A549 (cell line): ENCODE measurements around the gene GPSM1.

Source experiments
- JUN ChIP-seq, 2 experiments: fragments of >200 bp; sonication (Bioruptor Twin); formaldehyde crosslinking; IDR thresholded peaks; 2 replicates in 1 of 2; 3 replicates in 1 of 2; pipeline ENCODE4 v1.6.1; 2016 to 2017
- KDM5A ChIP-seq: fragments of 200-600 bp; sonication (generic); IDR thresholded peaks from 2 replicates; pipeline ENCODE4 v1.6.1; 2016; ENCODE audit warnings: antibody characterized with exemption, mild to moderate bottlenecking
- POLR2A ChIP-seq: IDR thresholded peaks from 2 replicates; pipeline ENCODE4 v1.6.1; 2012; ENCODE audit warnings: mild to moderate bottlenecking, low read length
- RCOR1 ChIP-seq: fragments of 150-350 bp; IDR thresholded peaks from 2 replicates; pipeline ENCODE4 v1.6.1; 2014; ENCODE audit warnings: antibody characterized with exemption, low read length, low read depth
- TF ChIP-seq, protein P1 (sequence below): IDR thresholded peaks from 2 replicates; pipeline ENCODE4 v1.6.1; 2012
- TF ChIP-seq, protein P2 (sequence below): fragments of >200 bp; sonication (Bioruptor Twin); formaldehyde crosslinking; IDR thresholded peaks from 3 replicates; pipeline ENCODE4 v1.5.1; 2016
- TF ChIP-seq, protein P3 (sequence below): fragments of 200-600 bp; sonication (generic); IDR thresholded peaks from 2 replicates; pipeline ENCODE4 v1.6.1; 2016; ENCODE audit warnings: antibody characterized with exemption, mild to moderate bottlenecking, moderate library complexity

DNA sequence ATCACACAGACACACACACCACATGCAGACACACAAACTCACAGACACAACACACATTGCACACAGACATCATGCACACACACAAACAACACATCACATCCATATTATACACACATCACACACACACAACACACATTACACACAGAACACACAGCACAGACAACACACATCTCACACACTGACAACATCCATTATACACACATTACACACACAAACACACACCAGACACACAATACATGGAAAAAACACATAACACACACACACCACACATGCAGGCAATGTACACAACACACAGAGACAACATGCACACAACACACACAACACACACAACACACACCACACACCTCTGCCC is 18.7 kb upstream of the GPSM1 start:
- TF ChIP-seq KDM5A = no peak
- TF ChIP-seq POLR2A = no peak
- TF ChIP-seq, protein P1, sequence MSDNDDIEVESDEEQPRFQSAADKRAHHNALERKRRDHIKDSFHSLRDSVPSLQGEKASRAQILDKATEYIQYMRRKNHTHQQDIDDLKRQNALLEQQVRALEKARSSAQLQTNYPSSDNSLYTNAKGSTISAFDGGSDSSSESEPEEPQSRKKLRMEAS = no peak
- TF ChIP-seq, protein P2, sequence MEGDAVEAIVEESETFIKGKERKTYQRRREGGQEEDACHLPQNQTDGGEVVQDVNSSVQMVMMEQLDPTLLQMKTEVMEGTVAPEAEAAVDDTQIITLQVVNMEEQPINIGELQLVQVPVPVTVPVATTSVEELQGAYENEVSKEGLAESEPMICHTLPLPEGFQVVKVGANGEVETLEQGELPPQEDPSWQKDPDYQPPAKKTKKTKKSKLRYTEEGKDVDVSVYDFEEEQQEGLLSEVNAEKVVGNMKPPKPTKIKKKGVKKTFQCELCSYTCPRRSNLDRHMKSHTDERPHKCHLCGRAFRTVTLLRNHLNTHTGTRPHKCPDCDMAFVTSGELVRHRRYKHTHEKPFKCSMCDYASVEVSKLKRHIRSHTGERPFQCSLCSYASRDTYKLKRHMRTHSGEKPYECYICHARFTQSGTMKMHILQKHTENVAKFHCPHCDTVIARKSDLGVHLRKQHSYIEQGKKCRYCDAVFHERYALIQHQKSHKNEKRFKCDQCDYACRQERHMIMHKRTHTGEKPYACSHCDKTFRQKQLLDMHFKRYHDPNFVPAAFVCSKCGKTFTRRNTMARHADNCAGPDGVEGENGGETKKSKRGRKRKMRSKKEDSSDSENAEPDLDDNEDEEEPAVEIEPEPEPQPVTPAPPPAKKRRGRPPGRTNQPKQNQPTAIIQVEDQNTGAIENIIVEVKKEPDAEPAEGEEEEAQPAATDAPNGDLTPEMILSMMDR = no peak
- TF ChIP-seq RCOR1 = no peak
- no peak for TF ChIP-seq JUN (IDR thresholded peaks at IDR 0.05)
- TF ChIP-seq, protein P3, sequence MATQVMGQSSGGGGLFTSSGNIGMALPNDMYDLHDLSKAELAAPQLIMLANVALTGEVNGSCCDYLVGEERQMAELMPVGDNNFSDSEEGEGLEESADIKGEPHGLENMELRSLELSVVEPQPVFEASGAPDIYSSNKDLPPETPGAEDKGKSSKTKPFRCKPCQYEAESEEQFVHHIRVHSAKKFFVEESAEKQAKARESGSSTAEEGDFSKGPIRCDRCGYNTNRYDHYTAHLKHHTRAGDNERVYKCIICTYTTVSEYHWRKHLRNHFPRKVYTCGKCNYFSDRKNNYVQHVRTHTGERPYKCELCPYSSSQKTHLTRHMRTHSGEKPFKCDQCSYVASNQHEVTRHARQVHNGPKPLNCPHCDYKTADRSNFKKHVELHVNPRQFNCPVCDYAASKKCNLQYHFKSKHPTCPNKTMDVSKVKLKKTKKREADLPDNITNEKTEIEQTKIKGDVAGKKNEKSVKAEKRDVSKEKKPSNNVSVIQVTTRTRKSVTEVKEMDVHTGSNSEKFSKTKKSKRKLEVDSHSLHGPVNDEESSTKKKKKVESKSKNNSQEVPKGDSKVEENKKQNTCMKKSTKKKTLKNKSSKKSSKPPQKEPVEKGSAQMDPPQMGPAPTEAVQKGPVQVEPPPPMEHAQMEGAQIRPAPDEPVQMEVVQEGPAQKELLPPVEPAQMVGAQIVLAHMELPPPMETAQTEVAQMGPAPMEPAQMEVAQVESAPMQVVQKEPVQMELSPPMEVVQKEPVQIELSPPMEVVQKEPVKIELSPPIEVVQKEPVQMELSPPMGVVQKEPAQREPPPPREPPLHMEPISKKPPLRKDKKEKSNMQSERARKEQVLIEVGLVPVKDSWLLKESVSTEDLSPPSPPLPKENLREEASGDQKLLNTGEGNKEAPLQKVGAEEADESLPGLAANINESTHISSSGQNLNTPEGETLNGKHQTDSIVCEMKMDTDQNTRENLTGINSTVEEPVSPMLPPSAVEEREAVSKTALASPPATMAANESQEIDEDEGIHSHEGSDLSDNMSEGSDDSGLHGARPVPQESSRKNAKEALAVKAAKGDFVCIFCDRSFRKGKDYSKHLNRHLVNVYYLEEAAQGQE = no peak
